ENCODE data around the gene LRWD1. TPM values are rescaled to one million over a fixed set of nuclear protein-coding genes. Genes with fewer than 3 reads are reported as not detected.
A peak's percentile ranks its signal among the peaks of the same experiment; 100 is the strongest.
"Not testable (repeated sequence)": the region's sequence is repeated elsewhere in the genome, so short reads cannot be mapped to it uniquely, and the experiment has no call there.

Gene LRWD1
- polyA plus RNA-seq, 1 of the 3 experiments (the other 2 are of a cell fraction): 53.2 TPM

- not testable (repeated sequence) for H3K9ac ChIP-seq, DNase-seq
- WGBS (ENCODE audit: low lambda C conversion rate): no CpG with 5 or more reads among the region's 30 CpGs
Measured at GRCh38 chr7:102511860-102512522, 47.2 kb downstream of the LRWD1 start.

GRCh38 chr7:102512642-102513221 is 47.9 kb downstream of the LRWD1 start:
- H3K79me2 ChIP-seq (ENCODE audit: insufficient read depth); H3K9me3 ChIP-seq; POLR2A ChIA-PET; H3K36me3 ChIP-seq (replicated peaks in 1 of 2; ENCODE audit: control insufficient read depth in 1 of 2, insufficient read depth in 2 of 2, low read length in 1 of 2); DNase-seq; H3K27me3 ChIP-seq (ENCODE audit: insufficient read depth); H3F3A ChIP-seq (replicated peaks; ENCODE audit: insufficient read depth); H4K20me1 ChIP-seq (ENCODE audit: insufficient read depth); H2AFZ ChIP-seq (ENCODE audit: low read depth); CTCF ChIA-PET; H3K9me2 ChIP-seq; H3K4me1 ChIP-seq (ENCODE audit: control insufficient read depth in 1 of 2, insufficient read depth in 2 of 2, low read depth in 1 of 2, low read length in 1 of 2): not testable (repeated sequence)
- 42% methylated on average over 5 of the region's 5 CpGs for WGBS (ENCODE audit: low lambda C conversion rate)
- Histone ChIP-seq H3K9ac (peak overlapping the region; percentile 53; the same call in 1 of the 2 replicates), H3K4me2 (peak overlapping the region; percentile 81), H3K27ac (ENCODE audit: low read depth in 2 of 2, low read length in 1 of 2) (peak overlapping the region; percentile 60 to 76; a peak in 3 of 4 replicates), H3K4me3 (ENCODE audit: low read depth in 2 of 2, low read length in 1 of 2) (peak overlapping the region in 1 of 2 experiments; percentile 22; a peak in 1 of 4 replicates)

More at GRCh38 chr7:102511860-102512522, 47.2 kb downstream of the LRWD1 start:
- H3K79me2 ChIP-seq (ENCODE audit: insufficient read depth); H3K4me2 ChIP-seq; POLR2A ChIA-PET; H4K20me1 ChIP-seq (ENCODE audit: insufficient read depth); CTCF ChIA-PET; H3K27me3 ChIP-seq (ENCODE audit: insufficient read depth); H3K4me1 ChIP-seq (ENCODE audit: control insufficient read depth in 1 of 2, insufficient read depth in 2 of 2, low read depth in 1 of 2, low read length in 1 of 2); H2AFZ ChIP-seq (ENCODE audit: low read depth); H3K27ac ChIP-seq (ENCODE audit: low read depth in 2 of 2, low read length in 1 of 2); H3K36me3 ChIP-seq (replicated peaks in 1 of 2; ENCODE audit: control insufficient read depth in 1 of 2, insufficient read depth in 2 of 2, low read length in 1 of 2); H3K9me2 ChIP-seq; H3K9me3 ChIP-seq; H3K4me3 ChIP-seq (ENCODE audit: low read depth in 2 of 2, low read length in 1 of 2); H3F3A ChIP-seq (replicated peaks; ENCODE audit: insufficient read depth): not testable (repeated sequence)

GRCh38 chr7:102514881-102515721 is 50.3 kb downstream of the LRWD1 start:
- H3K4me2 ChIP-seq; H3K4me3 ChIP-seq (ENCODE audit: low read depth in 2 of 2, low read length in 1 of 2); H3K27ac ChIP-seq (ENCODE audit: low read depth in 2 of 2, low read length in 1 of 2); CTCF ChIA-PET; POLR2A ChIA-PET; H3K27me3 ChIP-seq (ENCODE audit: insufficient read depth); H3K9ac ChIP-seq; H3K4me1 ChIP-seq (ENCODE audit: control insufficient read depth in 1 of 2, insufficient read depth in 2 of 2, low read depth in 1 of 2, low read length in 1 of 2); DNase-seq; H3K9me3 ChIP-seq; H3K36me3 ChIP-seq (replicated peaks in 1 of 2; ENCODE audit: control insufficient read depth in 1 of 2, insufficient read depth in 2 of 2, low read length in 1 of 2); H3F3A ChIP-seq (replicated peaks; ENCODE audit: insufficient read depth); H4K20me1 ChIP-seq (ENCODE audit: insufficient read depth); H3K79me2 ChIP-seq (ENCODE audit: insufficient read depth); H2AFZ ChIP-seq (ENCODE audit: low read depth); H3K9me2 ChIP-seq: not testable (repeated sequence)
- no CpG with 5 or more reads among the region's 15 CpGs for WGBS (ENCODE audit: low lambda C conversion rate)

- DNase-seq; H3K9me2 ChIP-seq; H3K4me3 ChIP-seq (ENCODE audit: low read depth in 2 of 2, low read length in 1 of 2); POLR2A ChIA-PET; H3K9me3 ChIP-seq; H3K36me3 ChIP-seq (replicated peaks in 1 of 2; ENCODE audit: control insufficient read depth in 1 of 2, insufficient read depth in 2 of 2, low read length in 1 of 2); H3K27me3 ChIP-seq (ENCODE audit: insufficient read depth); H3K79me2 ChIP-seq (ENCODE audit: insufficient read depth); H2AFZ ChIP-seq (ENCODE audit: low read depth); H3F3A ChIP-seq (replicated peaks; ENCODE audit: insufficient read depth); CTCF ChIA-PET; H3K4me2 ChIP-seq; H4K20me1 ChIP-seq (ENCODE audit: insufficient read depth); H3K4me1 ChIP-seq (ENCODE audit: control insufficient read depth in 1 of 2, insufficient read depth in 2 of 2, low read depth in 1 of 2, low read length in 1 of 2); H3K9ac ChIP-seq; H3K27ac ChIP-seq (ENCODE audit: low read depth in 2 of 2, low read length in 1 of 2): not testable (repeated sequence)
- no CpG with 5 or more reads among the region's 3 CpGs for WGBS (ENCODE audit: low lambda C conversion rate)
Measured at GRCh38 chr7:102515889-102516288, 51.1 kb downstream of the LRWD1 start.

- DNase-seq; H3K9me2 ChIP-seq; H3K9ac ChIP-seq; POLR2A ChIA-PET; H4K20me1 ChIP-seq (ENCODE audit: insufficient read depth); CTCF ChIA-PET; H3F3A ChIP-seq (replicated peaks; ENCODE audit: insufficient read depth); H3K4me1 ChIP-seq (ENCODE audit: control insufficient read depth in 1 of 2, insufficient read depth in 2 of 2, low read depth in 1 of 2, low read length in 1 of 2); H3K4me2 ChIP-seq; H3K27ac ChIP-seq (ENCODE audit: low read depth in 2 of 2, low read length in 1 of 2); H2AFZ ChIP-seq (ENCODE audit: low read depth); H3K36me3 ChIP-seq (replicated peaks in 1 of 2; ENCODE audit: control insufficient read depth in 1 of 2, insufficient read depth in 2 of 2, low read length in 1 of 2); H3K4me3 ChIP-seq (ENCODE audit: low read depth in 2 of 2, low read length in 1 of 2); H3K9me3 ChIP-seq; H3K79me2 ChIP-seq (ENCODE audit: insufficient read depth); H3K27me3 ChIP-seq (ENCODE audit: insufficient read depth): not testable (repeated sequence)
- WGBS (ENCODE audit: low lambda C conversion rate): no CpG with 5 or more reads among the region's 10 CpGs
Measured at GRCh38 chr7:102516951-102517350, 52.2 kb downstream of the LRWD1 start.

- H3K79me2 ChIP-seq (ENCODE audit: insufficient read depth); DNase-seq; H3K27me3 ChIP-seq (ENCODE audit: insufficient read depth); H3K9ac ChIP-seq; H2AFZ ChIP-seq (ENCODE audit: low read depth); H3K9me2 ChIP-seq; H3K9me3 ChIP-seq; H3K36me3 ChIP-seq (replicated peaks in 1 of 2; ENCODE audit: control insufficient read depth in 1 of 2, insufficient read depth in 2 of 2, low read length in 1 of 2); CTCF ChIA-PET; H3K4me2 ChIP-seq; H3K27ac ChIP-seq (ENCODE audit: low read depth in 2 of 2, low read length in 1 of 2); H4K20me1 ChIP-seq (ENCODE audit: insufficient read depth); H3K4me1 ChIP-seq (ENCODE audit: control insufficient read depth in 1 of 2, insufficient read depth in 2 of 2, low read depth in 1 of 2, low read length in 1 of 2); H3F3A ChIP-seq (replicated peaks; ENCODE audit: insufficient read depth); POLR2A ChIA-PET: not testable (repeated sequence)
- peak within 1 kb of the TSS in 1 of 2 experiments; percentile 42; a peak in 2 of 4 replicates for H3K4me3 ChIP-seq (ENCODE audit: low read depth in 2 of 2, low read length in 1 of 2)
- no CpG with 5 or more reads among the region's 61 CpGs for WGBS (ENCODE audit: low lambda C conversion rate)
Measured at GRCh38 chr7:102517550-102518147, 52.9 kb downstream of the LRWD1 start, which contains the start of gene RASA4B. Gene RASA4B, minus strand, starts transcription at chr7:102517777. Its CDS starts 67 bp downstream, at chr7:102517710.
